Cardiac fibroblast (primary cell): ENCODE data around the gene PCP4.

ENCODE experiments used
- DNase-seq, 2 donors: peaks; one replicate each; pipeline versions ENCODE4 v3.0.0 to v3.0.0-alpha.2; 2010; ENCODE audit warnings: low read depth in 2 of 2
- H3K4me3 ChIP-seq, 2 donors: replicated peaks in 1 of 2; 1 replicate in 1 of 2; 2 replicates in 1 of 2; pipeline ENCODE4 v1.5.1; 2011; ENCODE audit warnings: low read depth in 2 of 2, low read length in 2 of 2, mild to moderate bottlenecking in 2 of 2, moderate library complexity in 1 of 2
- CTCF ChIP-seq: IDR thresholded peaks from one replicate; pipeline ENCODE4 v1.5.1; 2011; ENCODE audit warnings: low read depth, mild to moderate bottlenecking, low read length, inconsistent platforms

Gene PCP4

DNA sequence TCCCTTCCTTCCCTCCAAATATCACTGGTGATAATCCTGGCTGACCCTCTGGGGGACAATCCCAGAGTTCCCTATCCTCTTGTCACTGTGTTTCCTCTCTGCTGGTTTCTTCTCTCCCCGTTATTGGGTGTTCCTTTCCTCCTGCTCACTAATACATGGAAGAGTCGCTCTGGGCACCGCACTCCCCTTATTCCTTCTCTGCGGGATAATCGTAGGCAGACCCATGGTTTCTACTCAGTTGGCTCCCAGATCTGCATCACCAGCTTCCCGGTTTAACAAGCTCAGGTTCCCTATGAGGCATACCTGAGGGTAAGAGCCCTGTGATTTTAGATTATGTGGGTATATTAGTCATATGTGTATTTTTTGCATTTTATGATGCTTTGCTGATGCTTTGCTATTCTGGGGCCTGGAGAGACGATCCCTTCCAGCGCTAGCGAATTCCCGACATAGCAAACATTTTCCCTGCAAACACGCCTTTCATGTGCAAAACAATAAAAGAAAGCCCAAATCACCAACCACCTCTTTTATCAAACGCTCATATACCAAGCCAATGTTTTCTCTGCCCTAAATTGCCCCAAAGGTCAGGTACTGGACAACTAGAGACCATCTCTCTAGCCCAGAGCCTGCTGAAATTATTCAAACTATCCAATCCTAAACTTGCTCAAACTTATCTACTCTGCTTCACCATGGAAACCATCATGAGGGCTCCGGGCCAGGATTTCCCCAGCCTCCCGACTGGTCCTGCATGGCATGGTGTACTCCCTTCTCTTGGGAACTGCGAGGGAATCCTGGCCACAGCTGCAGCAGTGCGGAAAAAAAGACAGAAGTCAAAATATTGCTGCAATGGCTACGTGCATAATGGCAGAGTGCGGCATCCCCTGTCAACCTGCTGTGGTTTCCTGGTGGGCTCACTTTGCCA, 84.2 kb downstream of the PCP4 start:
- TF ChIP-seq CTCF = no peak
- DNase-seq = no peak
- no peak overlapping the region for H3K4me3 ChIP-seq

- no peak for DNase-seq
- H3K4me3 ChIP-seq = no peak overlapping the region
- TF ChIP-seq CTCF = no peak
These were observed 85.0 kb downstream of the PCP4 start for GRCh38 chr21:39952265-39952664.

GRCh38 chr21:39954570-39954969, 87.3 kb downstream of the PCP4 start:
- no peak for DNase-seq
- no peak overlapping the region for H3K4me3 ChIP-seq
- TF ChIP-seq CTCF = no peak

- TF ChIP-seq CTCF = no peak
- no peak overlapping the region for H3K4me3 ChIP-seq
- DNase-seq = no peak
These were observed 88.1 kb downstream of the PCP4 start for GRCh38 chr21:39955326-39955725.

- TF ChIP-seq CTCF = no peak
- no peak for DNase-seq
- H3K4me3 ChIP-seq = no peak overlapping the region
These were observed 89.3 kb downstream of the PCP4 start for GRCh38 chr21:39956586-39956985.

DNA sequence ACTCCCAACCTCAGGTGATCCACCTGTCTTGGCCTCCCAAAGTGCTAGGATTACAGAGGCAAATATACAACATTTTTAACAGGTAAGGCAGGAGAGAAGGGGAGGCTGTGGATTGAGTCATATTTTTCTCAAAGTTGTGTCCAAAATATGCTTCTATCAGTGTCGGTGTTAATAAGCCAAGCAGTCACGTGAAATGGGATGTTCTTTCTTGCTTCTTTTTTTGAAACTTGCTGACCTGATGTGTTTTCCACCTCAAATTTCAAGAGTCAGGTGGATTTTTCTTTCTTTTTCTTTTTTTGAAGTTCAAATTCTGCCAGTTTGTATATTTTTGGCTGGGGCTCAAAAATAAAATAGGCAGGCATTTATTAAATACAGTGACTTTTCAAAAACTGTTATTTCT, 91.5 kb downstream of the PCP4 start:
- TF ChIP-seq CTCF = no peak
- no peak overlapping the region for H3K4me3 ChIP-seq
- DNase-seq = no peak

DNA sequence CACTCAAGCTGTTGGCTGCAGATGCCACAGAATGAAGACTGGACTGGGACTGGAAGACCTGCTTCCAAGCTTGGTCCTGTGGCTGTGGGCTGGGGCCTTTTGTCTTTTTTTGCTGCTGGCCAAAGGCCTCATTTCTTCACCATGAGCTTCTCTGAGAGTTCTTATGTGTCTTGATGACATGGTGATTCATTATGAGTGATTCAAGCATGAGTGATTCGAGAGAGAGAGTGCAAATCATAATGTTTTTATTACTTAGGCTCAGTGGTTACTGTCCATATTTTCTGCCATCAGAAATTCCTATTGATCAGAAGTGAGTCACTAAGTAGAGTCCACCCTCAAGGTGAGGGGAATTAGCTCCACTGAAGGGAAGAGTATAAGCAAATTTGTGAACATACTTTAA, 94.0 kb downstream of the PCP4 start:
- no peak overlapping the region for H3K4me3 ChIP-seq
- no peak for DNase-seq
- TF ChIP-seq CTCF = no peak
